HG03342 (cell line): ENCODE results near the gene RAB3B.
"Not testable (repeated sequence)": the region's sequence is repeated elsewhere in the genome, so short reads cannot be mapped to it uniquely, and the experiment has no call there.

ENCODE experiments used
- ATAC-seq: cut with Tn5 transposase; IDR thresholded peaks from one replicate; pipeline ENCODE4 v1.9.1; 2021; ENCODE audit warnings: mild to moderate bottlenecking, moderate library complexity; ENCODE audit not compliant: unreplicated experiment

The RAB3B gene

DNA sequence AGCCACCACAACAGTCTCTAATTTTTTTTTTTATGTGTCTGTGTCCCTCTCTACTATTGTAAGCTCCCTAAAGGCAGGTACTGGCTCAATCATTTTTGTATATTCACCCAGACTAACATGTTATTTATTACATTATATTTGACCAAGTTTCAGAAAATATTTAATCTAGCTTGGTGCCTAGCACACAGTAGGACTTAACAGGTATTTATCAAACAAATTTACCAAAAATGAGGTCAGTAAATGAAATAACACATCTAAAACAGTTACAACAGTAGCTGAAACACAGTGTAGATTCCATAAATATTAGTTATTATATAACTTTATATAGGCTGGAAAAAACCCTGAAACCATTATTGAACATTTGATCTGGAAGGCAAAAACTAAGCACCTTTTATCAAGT lies 114.7 kb downstream of the RAB3B start:
- ATAC-seq: no peak

DNA sequence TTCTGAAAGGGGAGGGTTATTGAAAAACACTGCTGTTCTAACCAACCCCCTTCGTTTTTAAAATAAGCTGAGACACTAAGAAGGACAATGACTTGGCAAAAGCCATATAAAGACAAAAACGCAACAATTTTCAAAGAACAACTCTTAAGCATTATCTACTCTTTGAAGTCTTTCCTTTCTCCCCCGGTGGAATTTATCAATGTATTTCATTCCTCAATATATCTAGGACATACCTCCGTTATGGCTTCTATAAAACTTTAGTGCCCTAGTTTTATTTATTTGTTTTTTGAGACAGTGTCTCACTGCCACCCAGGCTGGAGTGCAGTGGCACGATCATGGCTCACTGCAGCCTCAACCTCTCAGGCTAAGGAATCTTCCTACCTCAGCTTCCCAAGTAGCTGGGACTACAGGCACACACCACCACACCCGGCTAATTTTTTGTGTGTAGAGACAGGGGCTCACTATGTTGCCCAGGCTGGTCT lies 115.2 kb downstream of the RAB3B start:
- ATAC-seq: no peak

DNA sequence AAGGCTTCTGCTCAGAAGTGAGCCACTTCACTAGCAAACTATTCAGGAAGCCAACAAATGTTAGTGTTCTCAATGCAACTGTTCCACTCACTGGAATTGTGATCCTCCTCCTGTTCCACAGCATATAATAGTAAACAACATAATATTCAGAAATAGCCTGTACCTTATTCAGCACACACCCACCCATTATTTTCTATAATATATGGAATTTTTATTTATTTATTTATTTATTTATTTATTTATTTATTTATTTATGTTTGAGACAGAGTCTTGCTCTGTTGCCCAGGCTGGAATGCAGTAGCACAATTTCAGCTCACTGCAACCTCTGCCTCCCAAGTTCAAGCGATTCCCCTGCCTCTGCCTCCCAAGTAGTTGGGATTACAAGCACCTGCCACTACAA lies 117.2 kb downstream of the RAB3B start:
- ATAC-seq: not testable (repeated sequence)

DNA sequence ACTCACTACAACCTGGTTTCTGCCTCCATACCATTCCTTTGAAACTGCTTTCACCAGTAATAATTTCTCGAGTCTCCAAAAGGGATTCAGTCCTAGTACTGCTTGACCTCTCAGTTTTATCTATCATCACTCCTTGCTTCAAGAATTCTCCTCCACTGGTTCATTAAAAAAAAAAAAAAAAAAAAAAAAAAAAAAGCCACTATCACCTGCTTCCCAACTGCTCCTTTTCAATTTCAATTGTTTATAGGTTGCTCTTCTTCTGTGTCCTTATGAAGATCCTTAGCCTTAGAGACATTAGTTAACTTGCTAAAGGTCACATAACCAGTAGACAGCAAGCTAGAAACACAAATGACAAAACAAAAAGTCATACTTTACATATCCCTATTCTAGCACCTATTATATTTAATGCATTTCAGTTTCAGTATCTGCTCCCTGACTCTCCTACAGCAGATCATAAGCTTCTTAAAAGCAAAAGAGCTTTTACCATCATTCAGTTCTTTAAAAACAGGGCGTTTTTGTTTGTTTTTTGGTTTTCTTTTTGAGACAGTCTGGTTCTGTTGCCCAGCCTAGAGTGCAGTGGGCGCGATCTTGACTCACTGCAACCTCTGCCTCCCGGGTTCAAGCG lies 119.0 kb downstream of the RAB3B start:
- no peak for ATAC-seq

DNA sequence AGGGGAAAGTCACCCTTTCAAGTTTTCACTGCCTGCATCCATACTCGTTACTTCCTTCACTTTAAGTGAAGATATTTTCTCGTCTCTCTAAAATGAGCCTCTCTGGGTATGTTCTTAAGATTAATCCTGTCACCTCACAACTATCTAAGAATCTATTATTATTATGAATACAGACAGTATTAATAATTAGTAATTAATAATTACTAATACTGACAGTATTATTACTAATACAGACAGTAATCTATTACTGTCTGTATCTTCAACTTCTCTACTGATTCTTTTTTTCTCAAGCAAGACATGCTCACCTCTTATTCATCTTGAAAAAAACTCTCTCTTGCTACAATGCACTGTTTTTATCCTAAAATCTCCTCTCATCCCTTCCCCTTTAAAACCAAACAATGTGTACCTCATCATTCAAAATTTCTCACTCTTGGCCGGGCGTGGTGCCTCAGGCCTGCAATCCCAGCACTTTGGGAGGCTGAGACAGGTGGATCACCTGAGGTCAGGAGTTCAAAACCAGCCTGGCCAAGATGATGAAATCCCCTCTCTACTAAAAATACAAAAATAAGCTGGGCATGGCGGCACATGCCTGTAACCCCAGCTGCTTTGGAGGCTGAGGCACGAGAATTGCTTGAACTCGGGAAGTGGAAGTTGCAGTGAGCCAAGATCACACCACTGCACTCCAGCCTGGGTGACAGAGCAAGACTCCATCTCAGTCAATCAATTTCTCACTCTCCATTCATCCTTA lies 119.7 kb downstream of the RAB3B start:
- ATAC-seq: no peak

DNA sequence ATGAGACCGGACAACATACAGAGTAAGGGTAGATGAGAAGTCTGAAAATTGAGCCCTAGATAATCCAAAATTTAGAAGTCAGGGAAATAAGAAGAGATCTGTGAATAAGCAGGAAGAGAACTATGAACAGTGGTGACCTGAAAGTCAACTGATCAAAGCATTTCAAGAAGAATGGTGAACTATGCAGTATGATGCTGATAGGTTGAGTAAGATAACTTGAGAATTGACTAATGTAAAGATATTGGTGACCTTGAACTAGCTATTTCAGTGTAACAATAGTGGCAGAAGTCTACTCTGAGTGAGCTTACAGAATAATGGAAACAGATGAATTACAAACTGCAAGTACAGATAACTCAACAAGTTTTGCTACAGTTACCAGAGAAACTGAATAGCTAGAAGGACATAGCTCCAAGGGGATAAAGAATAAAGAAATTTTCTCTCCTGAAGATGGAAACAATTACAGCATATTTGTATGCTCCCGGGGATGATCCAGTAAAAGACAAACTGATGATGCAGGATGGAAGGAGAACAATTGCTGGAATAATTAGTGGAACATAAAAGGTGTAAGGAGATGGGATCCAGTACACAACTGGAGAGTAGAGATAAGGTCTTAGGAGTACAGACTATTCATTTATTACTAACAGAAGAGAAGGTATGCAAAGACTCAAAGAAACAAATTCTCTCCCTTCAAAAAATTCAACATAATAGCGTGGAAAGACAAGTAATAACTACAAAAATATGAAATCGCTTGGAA lies 122.8 kb downstream of the RAB3B start:
- no peak for ATAC-seq

DNA sequence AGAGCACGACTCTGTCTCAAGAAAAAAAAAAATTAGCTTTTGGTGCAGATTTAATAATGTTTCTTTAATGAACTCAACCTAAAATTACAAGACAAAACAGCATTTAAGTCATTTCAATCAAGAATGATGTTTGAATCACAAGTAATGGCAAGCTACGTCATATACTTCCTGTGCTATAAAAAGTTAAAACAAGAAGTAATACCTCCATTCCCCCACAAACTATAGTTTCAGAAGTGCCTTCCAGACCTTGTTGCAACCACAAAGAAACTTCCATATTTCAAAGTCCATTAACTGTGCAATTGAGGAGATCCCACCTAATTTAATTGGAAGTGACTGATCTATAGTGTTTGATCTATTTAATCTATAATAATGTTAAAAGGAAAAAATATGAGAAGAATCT lies 127.1 kb downstream of the RAB3B start:
- peak; percentile 55 for ATAC-seq

DNA sequence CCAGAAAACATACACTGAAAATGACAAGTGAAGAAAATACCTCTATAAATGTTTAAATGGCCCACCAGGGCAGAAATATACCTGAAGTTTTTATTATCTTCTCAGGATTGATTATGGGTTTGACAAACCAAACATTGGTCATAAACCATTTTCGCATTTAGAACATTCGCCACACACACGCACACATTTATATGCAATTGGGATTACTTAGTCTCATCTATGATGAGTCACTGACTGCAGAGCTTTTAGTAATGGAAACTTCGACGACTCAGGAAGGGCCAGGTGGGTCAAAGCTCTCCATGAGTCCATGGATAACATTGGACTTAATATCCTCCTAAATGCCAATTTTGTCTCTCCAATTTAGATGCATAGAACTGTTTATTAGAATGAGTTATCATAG lies 128.8 kb downstream of the RAB3B start:
- ATAC-seq: no peak

DNA sequence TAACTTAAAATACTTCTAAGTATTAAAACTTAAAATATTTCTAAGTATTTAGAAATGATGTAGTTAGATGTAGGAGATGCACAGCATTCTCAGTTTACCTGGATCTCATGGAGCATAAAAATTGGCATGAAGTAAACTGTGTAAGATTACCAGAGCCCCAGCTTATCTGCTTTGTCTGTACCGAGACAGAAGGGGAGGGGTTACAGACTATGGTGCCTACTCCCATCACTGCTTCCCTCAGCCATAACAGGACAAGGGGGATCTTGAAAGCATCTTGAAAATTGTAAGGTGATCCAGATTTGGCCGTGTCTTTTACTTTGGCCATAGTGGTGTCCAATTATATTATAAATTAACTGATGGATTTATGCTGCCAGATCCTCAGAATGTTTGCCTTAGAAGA lies 130.8 kb downstream of the RAB3B start:
- no peak for ATAC-seq

DNA sequence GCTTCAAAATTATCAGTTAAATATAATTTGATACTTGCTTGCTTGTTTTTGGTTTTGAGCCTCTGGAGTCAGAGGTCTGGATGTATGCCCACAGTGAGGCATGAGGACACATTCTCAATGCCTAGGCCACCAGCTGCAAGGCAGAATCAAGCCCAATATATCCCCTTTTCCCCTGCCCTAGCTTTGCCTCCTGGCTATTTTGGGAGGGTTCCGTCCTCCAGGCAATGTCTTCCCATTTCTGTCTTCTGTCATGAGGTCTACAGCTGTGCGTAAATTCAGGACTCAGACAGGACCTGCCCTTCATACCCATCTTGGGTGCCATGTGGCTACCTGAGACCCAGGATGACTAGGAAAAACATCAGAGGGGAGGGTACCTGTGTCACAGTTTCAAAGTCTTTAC lies 131.2 kb downstream of the RAB3B start:
- no peak for ATAC-seq

DNA sequence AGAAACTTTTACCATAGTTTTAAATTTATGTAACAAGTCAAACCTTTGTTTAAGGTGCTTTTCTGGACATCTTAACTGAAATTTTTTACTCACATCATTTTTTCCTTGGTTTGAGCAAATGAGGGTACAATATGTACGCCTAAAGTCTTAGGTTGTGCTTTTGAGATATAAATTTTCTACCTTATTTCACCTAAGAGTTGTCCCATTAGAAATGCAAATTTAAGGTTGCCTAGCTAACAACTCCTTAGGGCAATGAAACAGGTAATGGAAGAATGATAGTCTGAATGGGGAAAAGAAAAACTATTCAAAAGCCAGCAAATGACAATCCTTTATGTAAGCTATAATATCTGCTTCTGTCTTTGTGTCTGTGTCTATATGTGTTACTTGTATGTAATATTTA lies 131.6 kb downstream of the RAB3B start:
- no peak for ATAC-seq
